ENCODE results near the gene XXYLT1.

XXYLT1 gene

GRCh38 chr3:195164573-195165264, 106.2 kb downstream of the XXYLT1 start:
- DNase-seq = no peak

GRCh38 chr3:195163719-195164572, 107.0 kb downstream of the XXYLT1 start:
- DNase-seq = no peak

GRCh38 chr3:195162816-195163215, 108.1 kb downstream of the XXYLT1 start:
- no peak for DNase-seq

- DNase-seq = no peak
Observed at GRCh38 chr3:195162033-195162669, 108.8 kb downstream of the XXYLT1 start.

GRCh38 chr3:195160908-195161434, 110.0 kb downstream of the XXYLT1 start:
- DNase-seq = no peak

- no peak for DNase-seq
Observed at GRCh38 chr3:195160257-195160898, 110.6 kb downstream of the XXYLT1 start.

GRCh38 chr3:195159814-195160165, 111.2 kb downstream of the XXYLT1 start:
- DNase-seq = no peak

- no peak for DNase-seq
Observed at GRCh38 chr3:195159117-195159813, 111.7 kb downstream of the XXYLT1 start.

GRCh38 chr3:195156286-195156890, 114.6 kb downstream of the XXYLT1 start:
- DNase-seq = no peak

GRCh38 chr3:195155570-195156241, 115.3 kb downstream of the XXYLT1 start:
- no peak for DNase-seq

GRCh38 chr3:195154793-195155535, 116.0 kb downstream of the XXYLT1 start:
- no peak for DNase-seq

- DNase-seq = no peak
Observed at GRCh38 chr3:195154111-195154791, 116.7 kb downstream of the XXYLT1 start.

GRCh38 chr3:195153653-195154052, 117.3 kb downstream of the XXYLT1 start:
- DNase-seq = no peak

GRCh38 chr3:195153130-195153529, 117.8 kb downstream of the XXYLT1 start:
- no peak for DNase-seq

GRCh38 chr3:195151866-195152541, 119.0 kb downstream of the XXYLT1 start:
- no peak for DNase-seq

GRCh38 chr3:195151402-195151801, 119.6 kb downstream of the XXYLT1 start:
- no peak for DNase-seq

GRCh38 chr3:195150181-195151118, 120.5 kb downstream of the XXYLT1 start:
- no peak for DNase-seq
